ENCODE measurements around the gene RAB3GAP1.

The RAB3GAP1 gene

DNA sequence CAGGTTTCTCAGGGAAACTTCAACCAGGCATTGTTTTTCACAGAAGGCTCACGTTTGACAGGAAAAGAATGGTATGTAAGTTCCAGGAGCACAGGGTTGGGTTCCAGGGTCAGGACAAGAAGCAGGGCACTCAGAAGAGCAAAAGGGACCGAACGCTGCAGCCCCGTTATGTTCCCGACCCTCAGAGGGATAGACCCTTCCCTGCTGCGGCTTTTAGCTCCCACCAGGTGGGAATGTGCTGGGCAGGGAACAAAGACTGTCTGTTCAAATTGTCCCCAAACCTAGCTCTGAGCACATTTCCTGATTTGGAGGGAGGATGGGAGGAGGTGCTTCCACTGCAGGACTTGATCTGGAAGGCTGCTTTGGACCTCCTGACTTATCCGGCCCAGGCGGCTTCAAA, 130.1 kb downstream of the RAB3GAP1 start:
- Histone ChIP-seq H2AFZ (ENCODE audit: low read length) (no peak overlapping the region), H4K20me1 (ENCODE audit: insufficient read depth, low read length) (no peaks in the 10 kb centered on the region), H3K9me2 (ENCODE audit: low read depth, low read length) (no peaks in the 10 kb centered on the region), H3K9ac (ENCODE audit: low read length) (no peak overlapping the region), H3K36me3 (ENCODE audit: insufficient read depth, low read length) (no peaks in the 10 kb centered on the region), H3K4me3 (ENCODE audit: low read depth, low read length, poor library complexity, severe bottlenecking) (no peak overlapping the region), H3K27ac (ENCODE audit: low read depth, low read length, poor library complexity, severe bottlenecking) (no peak overlapping the region), H3K9me3 (ENCODE audit: low read length) (no peaks in the 10 kb centered on the region), H3K4me1 (ENCODE audit: insufficient read depth, low read length, severe bottlenecking) (no peaks in the 10 kb centered on the region), H3K4me2 (ENCODE audit: low read length) (no peak overlapping the region), H3F3A (ENCODE audit: insufficient read depth, low read length) (no peaks in the 10 kb centered on the region), H3K27me3 (ENCODE audit: insufficient read depth, low read length) (no peaks in the 10 kb centered on the region), H3K79me2 (ENCODE audit: insufficient read depth, low read length) (no peaks in the 10 kb centered on the region)
- TF ChIP-seq CTCF (IDR thresholded peaks at IDR 0.05; ENCODE audit: low read length) (no peak), EZH2 (IDR thresholded peaks at IDR 0.05; ENCODE audit: borderline replicate concordance, low read length) (no peak)

- H3K9ac ChIP-seq (ENCODE audit: low read length) = no peak overlapping the region
- H3K9me2 ChIP-seq (ENCODE audit: low read depth, low read length) = no peaks in the 10 kb centered on the region
- no peak overlapping the region for H3K27ac ChIP-seq (ENCODE audit: low read depth, low read length, poor library complexity, severe bottlenecking)
- H3K36me3 ChIP-seq (ENCODE audit: insufficient read depth, low read length) = no peaks in the 10 kb centered on the region
- no peaks in the 10 kb centered on the region for H3F3A ChIP-seq (ENCODE audit: insufficient read depth, low read length)
- H3K79me2 ChIP-seq (ENCODE audit: insufficient read depth, low read length) = no peaks in the 10 kb centered on the region
- no peaks in the 10 kb centered on the region for H3K27me3 ChIP-seq (ENCODE audit: insufficient read depth, low read length)
- no peak overlapping the region for H3K4me2 ChIP-seq (ENCODE audit: low read length)
- H2AFZ ChIP-seq (ENCODE audit: low read length) = no peak overlapping the region
- no peak for TF ChIP-seq CTCF (IDR thresholded peaks at IDR 0.05; ENCODE audit: low read length)
- no peak for TF ChIP-seq EZH2 (IDR thresholded peaks at IDR 0.05; ENCODE audit: borderline replicate concordance, low read length)
- H3K4me3 ChIP-seq (ENCODE audit: low read depth, low read length, poor library complexity, severe bottlenecking) = no peak overlapping the region
- H4K20me1 ChIP-seq (ENCODE audit: insufficient read depth, low read length) = no peaks in the 10 kb centered on the region
- H3K9me3 ChIP-seq (ENCODE audit: low read length) = no peaks in the 10 kb centered on the region
- H3K4me1 ChIP-seq (ENCODE audit: insufficient read depth, low read length, severe bottlenecking) = no peaks in the 10 kb centered on the region
Observed at GRCh38 chr2:135182601-135183000, 130.5 kb downstream of the RAB3GAP1 start.

DNA sequence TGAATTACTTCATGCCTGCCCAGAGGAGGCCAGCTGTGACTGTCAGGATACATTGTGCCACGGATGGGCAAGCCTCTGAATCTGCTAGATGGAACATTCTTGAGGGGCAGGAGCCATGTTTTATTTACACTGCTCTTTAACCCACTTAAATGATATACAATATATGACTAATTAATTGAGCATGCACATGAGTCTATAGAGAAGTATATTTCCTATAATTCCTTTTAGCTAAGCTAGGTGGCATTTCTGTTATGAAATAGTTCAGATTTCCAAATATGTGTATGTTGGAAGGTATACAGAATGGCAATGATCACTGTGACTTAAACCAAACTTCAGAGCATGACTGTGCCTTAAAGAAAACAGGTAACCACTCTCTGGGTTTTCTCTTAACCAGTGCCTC, 131.7 kb downstream of the RAB3GAP1 start:
- H3K4me1 ChIP-seq (ENCODE audit: insufficient read depth, low read length, severe bottlenecking) = no peaks in the 10 kb centered on the region
- no peak overlapping the region for H3K4me3 ChIP-seq (ENCODE audit: low read depth, low read length, poor library complexity, severe bottlenecking)
- H3K36me3 ChIP-seq (ENCODE audit: insufficient read depth, low read length) = no peaks in the 10 kb centered on the region
- H4K20me1 ChIP-seq (ENCODE audit: insufficient read depth, low read length) = no peaks in the 10 kb centered on the region
- TF ChIP-seq CTCF (IDR thresholded peaks at IDR 0.05; ENCODE audit: low read length) (no peak), EZH2 (IDR thresholded peaks at IDR 0.05; ENCODE audit: borderline replicate concordance, low read length) (no peak)
- H2AFZ ChIP-seq (ENCODE audit: low read length) = no peak overlapping the region
- no peaks in the 10 kb centered on the region for H3K79me2 ChIP-seq (ENCODE audit: insufficient read depth, low read length)
- no peaks in the 10 kb centered on the region for H3K9me3 ChIP-seq (ENCODE audit: low read length)
- H3K9me2 ChIP-seq (ENCODE audit: low read depth, low read length) = no peaks in the 10 kb centered on the region
- no peaks in the 10 kb centered on the region for H3F3A ChIP-seq (ENCODE audit: insufficient read depth, low read length)
- no peak overlapping the region for H3K4me2 ChIP-seq (ENCODE audit: low read length)
- H3K27ac ChIP-seq (ENCODE audit: low read depth, low read length, poor library complexity, severe bottlenecking) = no peak overlapping the region
- H3K9ac ChIP-seq (ENCODE audit: low read length) = no peak overlapping the region
- H3K27me3 ChIP-seq (ENCODE audit: insufficient read depth, low read length) = no peaks in the 10 kb centered on the region

Data from OCI-LY1 (cell line).